HCT116 (cell line): ENCODE data around the gene LCE6A. TPM values are rescaled to one million over a fixed set of nuclear protein-coding genes. Genes with fewer than 3 reads are reported as not detected.

Experiments
- ATAC-seq: fragments of 200-7000 bp; cut with Tn5 transposase; 2 replicates; pipeline ENCODE4 v1.9.1; 2020; ENCODE audit warnings: mild to moderate bottlenecking, moderate library complexity
- BruUV-seq: library from RNA; stranded (reverse); fragments of 400-500 nt; replicated peaks from 2 replicates; lab custom pipeline; 2021; lab: Mats Ljungman, UMichigan
- CTCF ChIA-PET: fragments of 300-600 bp; sonication (Branson Sonifier 250); formaldehyde crosslinking; loops from one replicate; lab custom pipeline; 2021; ENCODE audit warnings: antibody characterized with exemption; lab: Charles Lee
- POLR2A ChIA-PET: fragments of 300-600, 350-600 bp; sonication (Branson Sonifier 250); formaldehyde crosslinking; loops from one replicate; lab custom pipeline; 2021; ENCODE audit warnings: antibody characterized with exemption; lab: Charles Lee
- RAD21 ChIA-PET, 2 experiments: fragments of 300-600 bp; sonication (Branson Sonifier 250); formaldehyde crosslinking; loops; one replicate each; lab custom pipeline; 2023; ENCODE audit warnings: low total read pairs in 2 of 2; ENCODE audit not compliant: uncharacterized antibody in 2 of 2, unreplicated experiment in 2 of 2, low non-redundant PET in 1 of 2; lab: Charles Lee
- DNase-seq: peaks from one replicate; pipeline ENCODE4 v3.0.0-alpha.2; 2010; ENCODE audit warnings: low read depth, low spot score
- H2AFZ ChIP-seq: fragments of 200-600 bp; shearing (Covaris generic), sonication (generic); 2 replicates; pipeline ENCODE4 v1.6.1; 2017; ENCODE audit warnings: low read depth, mixed run types, mixed read lengths, antibody characterized with exemption, low read length; ENCODE audit not compliant: poor library complexity, severe bottlenecking
- H3K27ac ChIP-seq: 2 replicates; pipeline ENCODE4 v1.5.1; 2012; ENCODE audit warnings: low read depth, low read length
- H3K27me3 ChIP-seq: fragments of 200-600 bp; sonication (generic); 2 replicates; pipeline ENCODE4 v1.6.1; 2016; ENCODE audit warnings: mixed run types, low read length, mixed read lengths; ENCODE audit not compliant: insufficient read depth
- H3K36me3 ChIP-seq, 2 experiments: fragments of 200-500 bp in 1 of 2; fragments of 200-600 bp in 1 of 2; sonication (Bioruptor generic) in 1 of 2; sonication (generic) in 1 of 2; 2 replicates each; pipeline versions ENCODE4 v1.5.1 to v1.6.1; 2014 to 2016; ENCODE audit warnings: low read length in 2 of 2, inconsistent platforms in 1 of 2, mixed read lengths in 1 of 2, mixed run types in 1 of 2; ENCODE audit not compliant: insufficient read depth in 2 of 2, control insufficient read depth in 1 of 2
- H3K4me1 ChIP-seq, 2 experiments: fragments of 200-600 bp in 1 of 2; sonication (generic) in 1 of 2; 2 replicates each; pipeline versions ENCODE4 v1.5.1 to v1.6.1; 2012 to 2017; ENCODE audit warnings: low read length in 2 of 2, inconsistent platforms in 1 of 2, mild to moderate bottlenecking in 1 of 2, mixed read lengths in 1 of 2, mixed run types in 1 of 2, moderate library complexity in 1 of 2; ENCODE audit not compliant: insufficient read depth in 2 of 2, control insufficient read depth in 1 of 2
- H3K4me2 ChIP-seq: fragments of 200-600 bp; sonication (generic); 2 replicates; pipeline ENCODE4 v1.6.1; 2017; ENCODE audit warnings: mixed run types, low read length, mixed read lengths
- H3K4me3 ChIP-seq, 2 experiments: fragments of 200-600 bp in 1 of 2; sonication (generic) in 1 of 2; replicated peaks in 1 of 2; 2 replicates each; pipeline ENCODE4 v1.5.1; 2011 to 2016; ENCODE audit warnings: low read length in 2 of 2, control low read depth in 1 of 2, low read depth in 1 of 2, mild to moderate bottlenecking in 1 of 2, mixed read lengths in 1 of 2, mixed run types in 1 of 2
- H3K79me2 ChIP-seq: fragments of 200-600 bp; sonication (generic); 2 replicates; pipeline ENCODE4 v1.6.1; 2017; ENCODE audit warnings: mild to moderate bottlenecking, mixed run types, low read length, moderate library complexity, mixed read lengths; ENCODE audit not compliant: insufficient read depth
- H3K9ac ChIP-seq: fragments of 200-600 bp; sonication (generic); 2 replicates; pipeline ENCODE4 v1.6.1; 2016; ENCODE audit warnings: low read length, mixed read lengths
- H3K9me2 ChIP-seq: fragments of 200-600 bp; sonication (generic), shearing (Covaris generic); 2 replicates; pipeline ENCODE4 v1.6.1; 2017; ENCODE audit warnings: mixed run types, mild to moderate bottlenecking, moderate library complexity; ENCODE audit not compliant: insufficient read depth
- H3K9me3 ChIP-seq, 2 experiments: fragments of 200-500 bp in 1 of 2; fragments of 200-600 bp in 1 of 2; sonication (Bioruptor generic) in 1 of 2; sonication (generic) in 1 of 2; 2 replicates each; pipeline ENCODE4 v1.6.1; 2014 to 2017; ENCODE audit warnings: low read length in 2 of 2, mixed read lengths in 2 of 2, inconsistent platforms in 1 of 2, low read depth in 1 of 2, mild to moderate bottlenecking in 1 of 2, mixed run types in 1 of 2, moderate library complexity in 1 of 2; ENCODE audit not compliant: control insufficient read depth in 1 of 2, insufficient read depth in 1 of 2
- H4K20me1 ChIP-seq: fragments of 200-600 bp; sonication (generic), shearing (Covaris generic); 2 replicates; pipeline ENCODE4 v1.6.1; 2017; ENCODE audit warnings: mixed run types, mild to moderate bottlenecking, moderate library complexity; ENCODE audit not compliant: insufficient read depth
- CEBPB ChIP-seq: IDR thresholded peaks from 2 replicates; pipeline ENCODE4 v1.6.1; 2012; ENCODE audit warnings: low read depth
- EGR1 ChIP-seq: IDR thresholded peaks from 2 replicates; pipeline ENCODE4 v1.6.1; 2012; ENCODE audit warnings: low read depth
- EZH2 ChIP-seq: fragments of 200-600 bp; sonication (generic); IDR thresholded peaks from 2 replicates; pipeline ENCODE4 v1.6.1; 2017; ENCODE audit warnings: antibody characterized with exemption, mixed run types
- EZH2phosphoT487 ChIP-seq: fragments of 200-600 bp; IDR thresholded peaks from 2 replicates; pipeline ENCODE4 v1.6.1; 2018; ENCODE audit warnings: antibody characterized with exemption, borderline replicate concordance
- FOSL1 ChIP-seq: IDR thresholded peaks from 2 replicates; pipeline ENCODE4 v1.6.1; 2012; ENCODE audit warnings: low read depth
- JUND ChIP-seq: IDR thresholded peaks from 2 replicates; pipeline ENCODE4 v1.6.1; 2012
- MAX ChIP-seq: IDR thresholded peaks from 2 replicates; pipeline ENCODE4 v1.6.1; 2012
- POLR2A ChIP-seq: IDR thresholded peaks from 2 replicates; pipeline ENCODE4 v1.7.0; 2011; ENCODE audit warnings: borderline replicate concordance; ENCODE audit not compliant: insufficient read depth, insufficient read length; ENCODE audit errors: extremely low read depth
- YY1 ChIP-seq: IDR thresholded peaks from 2 replicates; pipeline ENCODE4 v1.6.1; 2011; ENCODE audit warnings: low read length, low read depth, moderate library complexity, mild to moderate bottlenecking; ENCODE audit not compliant: insufficient replicate concordance; ENCODE audit errors: extremely low read depth
- ZFX ChIP-seq: fragments of 450-650 bp; IDR thresholded peaks from 2 replicates; pipeline ENCODE4 v1.6.1; 2017
- intact Hi-C: fragments of 100-400 bp; cut with micrococcal nuclease; formaldehyde crosslinking; loops from 2 replicates; pipeline ENCODE4 v1.10.0; 2022
- total RNA-seq: library from RNA; stranded (reverse); gene quantifications from one replicate; pipeline ENCODE4 v1.2.1, GENCODE V29; 2021; ENCODE audit not compliant: unreplicated experiment
- TF ChIP-seq, protein P1 (sequence below): IDR thresholded peaks from 2 replicates; pipeline ENCODE4 v1.6.1; 2012; ENCODE audit warnings: low read depth
- TF ChIP-seq, protein P2 (sequence below): IDR thresholded peaks from 2 replicates; pipeline ENCODE4 v1.6.1; 2011; ENCODE audit warnings: mild to moderate bottlenecking, low read length, moderate library complexity; ENCODE audit not compliant: insufficient replicate concordance; ENCODE audit errors: extremely low read depth
- TF ChIP-seq, protein P3 (sequence below), 3 experiments: fragments of 200-600 bp in 1 of 3; sonication (generic) in 1 of 3; IDR thresholded peaks in 2 of 3; conservative IDR thresholded peaks in 1 of 3; 2 replicates each; pipeline ENCODE4 v1.5.1; 2012 to 2017; ENCODE audit warnings: low read depth in 2 of 3, low read length in 2 of 3, antibody characterized with exemption in 1 of 3, borderline replicate concordance in 1 of 3, control low read depth in 1 of 3, mild to moderate bottlenecking in 1 of 3, mixed read lengths in 1 of 3, mixed run types in 1 of 3, moderate library complexity in 1 of 3; ENCODE audit not compliant: insufficient read depth in 1 of 3

LCE6A gene
- total RNA-seq, 1 experiment from 2014 or later = not detected

DNA sequence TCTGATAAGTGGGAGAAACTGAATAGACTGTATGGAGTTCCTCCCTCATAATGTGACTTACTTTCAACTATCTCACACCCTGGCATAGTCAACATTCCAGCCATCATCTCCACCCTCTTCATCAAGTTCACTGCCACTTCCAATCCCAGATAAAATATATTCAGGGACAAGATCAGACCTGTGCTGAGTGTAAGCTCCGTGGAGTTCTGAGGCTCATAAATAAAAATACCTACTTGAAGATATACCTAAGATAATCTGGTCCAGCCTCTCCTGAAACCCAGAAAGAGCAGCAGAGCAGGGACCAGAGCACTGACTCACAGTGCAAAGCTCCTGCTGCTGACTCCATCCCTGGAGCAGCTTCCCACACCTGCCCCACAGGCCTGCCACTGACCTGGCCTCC, 15.4 kb downstream of the LCE6A start:
- Histone ChIP-seq H3K27me3 (peaks cover 17% of the 10 kb centered on the region; the same call in 1 of the 2 replicates), H3K9me3 (no peaks in the 10 kb centered on the region), H3K9ac (no peak overlapping the region), H3K4me2 (no peak overlapping the region), H3K36me3 (no peaks in the 10 kb centered on the region), H2AFZ (no peak overlapping the region), H3K9me2 (no peaks in the 10 kb centered on the region), H3K27ac (no peak overlapping the region), H4K20me1 (no peaks in the 10 kb centered on the region), H3K4me1 (no peaks in the 10 kb centered on the region), H3K4me3 (no peak overlapping the region), H3K79me2 (no peaks in the 10 kb centered on the region)
- no peak for ATAC-seq
- POLR2A ChIA-PET = no interaction called here
- BruUV-seq = no TSS peak
- TF ChIP-seq CEBPB (no peak), EZH2phosphoT487 (no peak), EGR1 (no peak)
- CTCF ChIA-PET = no interaction called here
- intact Hi-C loops = no loop called here
- RAD21 ChIA-PET = no interaction called here
- DNase-seq = no peak

DNA sequence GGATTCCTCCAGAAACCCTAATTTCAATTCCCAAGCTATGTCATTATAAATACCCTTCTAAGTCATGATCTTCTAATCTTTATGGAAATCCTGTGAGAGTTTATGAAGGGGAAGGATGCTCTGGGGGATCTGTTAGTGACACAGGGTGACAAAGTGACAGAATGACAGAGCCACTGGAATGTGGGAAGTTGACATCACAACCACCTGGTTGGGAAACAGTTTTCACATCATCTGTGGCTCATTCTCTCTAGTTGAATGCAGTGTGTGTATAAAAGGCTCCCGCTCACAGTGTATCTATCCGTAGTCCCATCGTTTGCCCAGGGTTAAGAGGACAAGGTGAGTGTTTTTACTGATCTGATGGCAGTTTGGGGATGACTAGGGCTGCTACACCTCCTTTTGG, 17.0 kb downstream of the LCE6A start, which contains the start of gene LCE7A:
TSS of gene LCE7A (plus strand) at position 301 of the 400 bp plus-strand sequence. CDS start 702 bp downstream, outside the sequence.
- no peaks in the 10 kb centered on the region for H3K36me3 ChIP-seq
- H3K27ac ChIP-seq = no peak within 1 kb of the TSS
- POLR2A ChIA-PET = no interaction called here
- no peak within 1 kb of the TSS for H3K4me3 ChIP-seq
- H2AFZ ChIP-seq = no peak within 1 kb of the TSS
- intact Hi-C loops = no loop called here
- H3K9me3 ChIP-seq = no peaks in the 10 kb centered on the region
- ATAC-seq = no peak
- BruUV-seq = no TSS peak
- H3K27me3 ChIP-seq = peaks cover 17% of the 10 kb centered on the region; the same call in 1 of the 2 replicates
- DNase-seq = no peak
- CTCF ChIA-PET = no interaction called here
- no peaks in the 10 kb centered on the region for H3K9me2 ChIP-seq
- RAD21 ChIA-PET = no interaction called here
- no peak within 1 kb of the TSS for H3K9ac ChIP-seq
- no peaks in the 10 kb centered on the region for H4K20me1 ChIP-seq
- no peak within 1 kb of the TSS for H3K4me2 ChIP-seq
- H3K4me1 ChIP-seq = no peaks in the 10 kb centered on the region
- no peaks in the 10 kb centered on the region for H3K79me2 ChIP-seq
- TF ChIP-seq POLR2A (no peak), JUND (no peak), FOSL1 (no peak), EGR1 (no peak), MAX (no peak), EZH2 (no peak), ZFX (no peak), EZH2phosphoT487 (no peak), YY1 (no peak)
- TF ChIP-seq, protein P1, sequence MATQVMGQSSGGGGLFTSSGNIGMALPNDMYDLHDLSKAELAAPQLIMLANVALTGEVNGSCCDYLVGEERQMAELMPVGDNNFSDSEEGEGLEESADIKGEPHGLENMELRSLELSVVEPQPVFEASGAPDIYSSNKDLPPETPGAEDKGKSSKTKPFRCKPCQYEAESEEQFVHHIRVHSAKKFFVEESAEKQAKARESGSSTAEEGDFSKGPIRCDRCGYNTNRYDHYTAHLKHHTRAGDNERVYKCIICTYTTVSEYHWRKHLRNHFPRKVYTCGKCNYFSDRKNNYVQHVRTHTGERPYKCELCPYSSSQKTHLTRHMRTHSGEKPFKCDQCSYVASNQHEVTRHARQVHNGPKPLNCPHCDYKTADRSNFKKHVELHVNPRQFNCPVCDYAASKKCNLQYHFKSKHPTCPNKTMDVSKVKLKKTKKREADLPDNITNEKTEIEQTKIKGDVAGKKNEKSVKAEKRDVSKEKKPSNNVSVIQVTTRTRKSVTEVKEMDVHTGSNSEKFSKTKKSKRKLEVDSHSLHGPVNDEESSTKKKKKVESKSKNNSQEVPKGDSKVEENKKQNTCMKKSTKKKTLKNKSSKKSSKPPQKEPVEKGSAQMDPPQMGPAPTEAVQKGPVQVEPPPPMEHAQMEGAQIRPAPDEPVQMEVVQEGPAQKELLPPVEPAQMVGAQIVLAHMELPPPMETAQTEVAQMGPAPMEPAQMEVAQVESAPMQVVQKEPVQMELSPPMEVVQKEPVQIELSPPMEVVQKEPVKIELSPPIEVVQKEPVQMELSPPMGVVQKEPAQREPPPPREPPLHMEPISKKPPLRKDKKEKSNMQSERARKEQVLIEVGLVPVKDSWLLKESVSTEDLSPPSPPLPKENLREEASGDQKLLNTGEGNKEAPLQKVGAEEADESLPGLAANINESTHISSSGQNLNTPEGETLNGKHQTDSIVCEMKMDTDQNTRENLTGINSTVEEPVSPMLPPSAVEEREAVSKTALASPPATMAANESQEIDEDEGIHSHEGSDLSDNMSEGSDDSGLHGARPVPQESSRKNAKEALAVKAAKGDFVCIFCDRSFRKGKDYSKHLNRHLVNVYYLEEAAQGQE = no peak
- TF ChIP-seq, protein P2, sequence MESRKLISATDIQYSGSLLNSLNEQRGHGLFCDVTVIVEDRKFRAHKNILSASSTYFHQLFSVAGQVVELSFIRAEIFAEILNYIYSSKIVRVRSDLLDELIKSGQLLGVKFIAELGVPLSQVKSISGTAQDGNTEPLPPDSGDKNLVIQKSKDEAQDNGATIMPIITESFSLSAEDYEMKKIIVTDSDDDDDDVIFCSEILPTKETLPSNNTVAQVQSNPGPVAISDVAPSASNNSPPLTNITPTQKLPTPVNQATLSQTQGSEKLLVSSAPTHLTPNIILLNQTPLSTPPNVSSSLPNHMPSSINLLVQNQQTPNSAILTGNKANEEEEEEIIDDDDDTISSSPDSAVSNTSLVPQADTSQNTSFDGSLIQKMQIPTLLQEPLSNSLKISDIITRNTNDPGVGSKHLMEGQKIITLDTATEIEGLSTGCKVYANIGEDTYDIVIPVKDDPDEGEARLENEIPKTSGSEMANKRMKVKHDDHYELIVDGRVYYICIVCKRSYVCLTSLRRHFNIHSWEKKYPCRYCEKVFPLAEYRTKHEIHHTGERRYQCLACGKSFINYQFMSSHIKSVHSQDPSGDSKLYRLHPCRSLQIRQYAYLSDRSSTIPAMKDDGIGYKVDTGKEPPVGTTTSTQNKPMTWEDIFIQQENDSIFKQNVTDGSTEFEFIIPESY = no peak
- TF ChIP-seq, protein P3, sequence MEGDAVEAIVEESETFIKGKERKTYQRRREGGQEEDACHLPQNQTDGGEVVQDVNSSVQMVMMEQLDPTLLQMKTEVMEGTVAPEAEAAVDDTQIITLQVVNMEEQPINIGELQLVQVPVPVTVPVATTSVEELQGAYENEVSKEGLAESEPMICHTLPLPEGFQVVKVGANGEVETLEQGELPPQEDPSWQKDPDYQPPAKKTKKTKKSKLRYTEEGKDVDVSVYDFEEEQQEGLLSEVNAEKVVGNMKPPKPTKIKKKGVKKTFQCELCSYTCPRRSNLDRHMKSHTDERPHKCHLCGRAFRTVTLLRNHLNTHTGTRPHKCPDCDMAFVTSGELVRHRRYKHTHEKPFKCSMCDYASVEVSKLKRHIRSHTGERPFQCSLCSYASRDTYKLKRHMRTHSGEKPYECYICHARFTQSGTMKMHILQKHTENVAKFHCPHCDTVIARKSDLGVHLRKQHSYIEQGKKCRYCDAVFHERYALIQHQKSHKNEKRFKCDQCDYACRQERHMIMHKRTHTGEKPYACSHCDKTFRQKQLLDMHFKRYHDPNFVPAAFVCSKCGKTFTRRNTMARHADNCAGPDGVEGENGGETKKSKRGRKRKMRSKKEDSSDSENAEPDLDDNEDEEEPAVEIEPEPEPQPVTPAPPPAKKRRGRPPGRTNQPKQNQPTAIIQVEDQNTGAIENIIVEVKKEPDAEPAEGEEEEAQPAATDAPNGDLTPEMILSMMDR (IDR thresholded peaks at IDR 0.05 in 2 of 3, conservative IDR thresholded peaks at IDR 0.05 in 1 of 3; ENCODE audit: borderline replicate concordance in 1 of 3, insufficient read depth in 1 of 3, low read depth in 2 of 3, low read length in 2 of 3) = no peak
